GM12801 (cell line): Measurements from ENCODE around the gene TIMM10B.

Source experiments
- TF ChIP-seq, protein P1 (sequence below): IDR thresholded peaks from one replicate; pipeline ENCODE4 v1.5.1; 2011; ENCODE audit warnings: control low read depth; ENCODE audit not compliant: insufficient read length; ENCODE audit errors: extremely low read depth

TIMM10B gene

DNA sequence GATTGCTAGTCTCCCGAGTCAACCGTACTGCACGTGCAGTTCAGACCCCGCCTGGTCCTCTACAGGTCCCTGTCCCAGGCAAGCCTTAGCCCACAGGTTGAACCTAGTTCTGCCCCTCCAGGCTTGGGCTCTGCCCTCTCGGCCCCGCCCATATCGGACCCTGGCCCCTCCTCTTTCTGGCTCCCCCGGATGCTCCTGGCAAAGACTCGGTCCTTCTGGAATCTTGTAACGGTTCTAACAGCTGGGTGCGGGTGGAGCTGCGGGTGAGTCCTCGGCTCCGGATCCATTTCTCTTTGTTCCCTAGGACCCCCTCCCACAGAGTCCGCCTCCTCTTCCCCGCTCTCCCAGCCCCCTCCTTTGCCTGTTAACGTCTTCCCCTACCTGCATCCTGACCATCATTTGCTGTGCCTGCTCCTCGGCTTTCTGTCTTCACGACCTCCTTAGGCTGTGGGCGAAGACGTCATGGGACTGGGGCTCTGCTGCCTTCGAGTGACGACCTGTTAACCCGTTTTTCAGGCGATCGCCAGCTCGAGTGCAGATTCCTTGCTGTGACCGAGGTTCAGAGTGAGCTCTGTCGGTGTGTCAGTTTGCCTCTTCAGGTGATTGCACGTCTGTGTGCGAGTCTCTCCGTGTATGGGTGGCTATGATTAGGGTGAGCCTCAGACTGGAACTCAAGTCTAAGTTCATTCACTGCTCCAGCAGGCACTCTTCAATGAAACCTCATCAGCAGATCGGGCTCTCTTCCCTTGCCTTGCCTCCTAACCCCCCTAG is 16.0 kb downstream of the TIMM10B start, which contains the start of gene DNHD1:
DNHD1 (plus strand) TSS at position 212 of the 771 bp plus-strand sequence. CDS start 936 bp downstream, outside the sequence.
- TF ChIP-seq, protein P1, sequence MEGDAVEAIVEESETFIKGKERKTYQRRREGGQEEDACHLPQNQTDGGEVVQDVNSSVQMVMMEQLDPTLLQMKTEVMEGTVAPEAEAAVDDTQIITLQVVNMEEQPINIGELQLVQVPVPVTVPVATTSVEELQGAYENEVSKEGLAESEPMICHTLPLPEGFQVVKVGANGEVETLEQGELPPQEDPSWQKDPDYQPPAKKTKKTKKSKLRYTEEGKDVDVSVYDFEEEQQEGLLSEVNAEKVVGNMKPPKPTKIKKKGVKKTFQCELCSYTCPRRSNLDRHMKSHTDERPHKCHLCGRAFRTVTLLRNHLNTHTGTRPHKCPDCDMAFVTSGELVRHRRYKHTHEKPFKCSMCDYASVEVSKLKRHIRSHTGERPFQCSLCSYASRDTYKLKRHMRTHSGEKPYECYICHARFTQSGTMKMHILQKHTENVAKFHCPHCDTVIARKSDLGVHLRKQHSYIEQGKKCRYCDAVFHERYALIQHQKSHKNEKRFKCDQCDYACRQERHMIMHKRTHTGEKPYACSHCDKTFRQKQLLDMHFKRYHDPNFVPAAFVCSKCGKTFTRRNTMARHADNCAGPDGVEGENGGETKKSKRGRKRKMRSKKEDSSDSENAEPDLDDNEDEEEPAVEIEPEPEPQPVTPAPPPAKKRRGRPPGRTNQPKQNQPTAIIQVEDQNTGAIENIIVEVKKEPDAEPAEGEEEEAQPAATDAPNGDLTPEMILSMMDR = no peak

DNA sequence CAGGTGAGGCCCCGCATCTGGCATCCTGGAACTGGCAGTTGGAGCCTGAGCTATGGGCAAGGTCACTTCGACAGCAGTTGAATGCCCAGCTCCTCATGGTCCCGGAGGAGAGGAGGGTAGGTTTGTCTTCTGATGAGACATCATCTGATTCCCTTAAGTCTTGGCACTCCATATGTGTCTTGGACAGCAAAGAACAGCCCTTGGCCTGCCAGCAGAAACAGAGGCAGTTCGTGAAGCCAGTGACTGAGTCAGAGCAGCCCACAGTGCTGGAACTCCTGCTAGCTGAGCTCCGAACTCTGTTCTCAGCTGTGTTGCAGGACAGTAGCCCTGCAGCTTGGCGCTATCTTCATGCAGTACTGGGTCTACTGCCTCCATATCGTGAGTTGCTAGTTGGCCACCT is 16.8 kb downstream of the TIMM10B start:
- TF ChIP-seq, protein P1 = no peak

DNA sequence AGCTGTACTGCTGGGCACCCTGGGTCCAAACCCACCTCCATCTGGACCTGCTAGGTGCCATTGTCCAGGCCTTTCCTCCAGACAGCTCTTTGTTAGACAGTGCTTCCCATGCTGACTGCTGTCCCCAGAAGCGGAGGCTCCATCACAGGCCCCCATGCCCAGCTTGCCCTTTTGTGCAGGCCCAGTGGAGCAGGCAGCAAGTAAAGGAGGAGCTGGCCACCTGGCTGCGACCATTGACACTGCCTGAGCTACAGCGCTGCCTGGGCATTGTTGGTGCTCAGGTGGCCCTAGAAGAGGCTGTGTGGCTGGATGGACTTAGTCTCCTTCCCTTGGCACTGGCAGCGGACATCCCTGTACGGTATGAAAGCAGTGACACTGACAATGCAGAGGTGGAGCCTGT is 17.2 kb downstream of the TIMM10B start:
- TF ChIP-seq, protein P1 = no peak

DNA sequence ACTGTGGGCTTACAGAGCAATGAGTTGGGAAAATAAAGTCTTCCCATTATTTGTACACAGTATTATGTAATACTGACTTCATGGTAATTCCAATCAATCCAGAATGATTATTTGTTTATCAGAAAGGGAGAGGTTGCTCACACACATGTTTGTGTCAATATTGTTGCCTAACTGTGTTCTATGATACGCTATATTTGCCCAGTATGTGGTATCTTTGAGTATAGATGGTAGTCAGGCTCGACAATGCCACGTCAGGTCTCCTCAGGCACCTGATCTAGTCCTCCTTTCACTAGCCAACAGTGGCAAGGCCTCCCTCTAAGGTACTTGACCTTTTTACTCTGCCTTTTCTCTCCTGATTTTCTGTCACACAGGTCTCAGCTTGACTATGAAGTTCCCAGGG is 21.1 kb downstream of the TIMM10B start:
- TF ChIP-seq, protein P1 = no peak

DNA sequence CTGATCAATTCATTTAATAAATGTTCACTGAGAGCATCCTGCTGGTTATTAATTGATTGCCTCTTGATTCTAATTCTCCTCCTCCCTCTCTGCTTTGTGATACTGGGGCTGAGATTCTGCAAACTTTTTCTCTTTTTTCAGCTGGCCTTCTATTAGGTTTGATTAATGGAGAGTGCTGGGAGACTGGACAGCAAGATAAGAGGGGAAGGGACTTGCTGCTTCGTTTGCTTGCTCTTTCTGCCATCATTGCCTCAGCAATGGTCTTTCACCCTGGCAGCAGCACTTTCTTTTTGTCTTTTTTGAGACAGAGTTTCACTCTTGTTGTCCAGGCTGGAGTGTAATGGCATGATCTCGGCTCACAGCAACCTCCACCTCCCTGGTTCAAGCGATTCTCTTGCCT is 22.9 kb downstream of the TIMM10B start:
- TF ChIP-seq, protein P1 = no peak

DNA sequence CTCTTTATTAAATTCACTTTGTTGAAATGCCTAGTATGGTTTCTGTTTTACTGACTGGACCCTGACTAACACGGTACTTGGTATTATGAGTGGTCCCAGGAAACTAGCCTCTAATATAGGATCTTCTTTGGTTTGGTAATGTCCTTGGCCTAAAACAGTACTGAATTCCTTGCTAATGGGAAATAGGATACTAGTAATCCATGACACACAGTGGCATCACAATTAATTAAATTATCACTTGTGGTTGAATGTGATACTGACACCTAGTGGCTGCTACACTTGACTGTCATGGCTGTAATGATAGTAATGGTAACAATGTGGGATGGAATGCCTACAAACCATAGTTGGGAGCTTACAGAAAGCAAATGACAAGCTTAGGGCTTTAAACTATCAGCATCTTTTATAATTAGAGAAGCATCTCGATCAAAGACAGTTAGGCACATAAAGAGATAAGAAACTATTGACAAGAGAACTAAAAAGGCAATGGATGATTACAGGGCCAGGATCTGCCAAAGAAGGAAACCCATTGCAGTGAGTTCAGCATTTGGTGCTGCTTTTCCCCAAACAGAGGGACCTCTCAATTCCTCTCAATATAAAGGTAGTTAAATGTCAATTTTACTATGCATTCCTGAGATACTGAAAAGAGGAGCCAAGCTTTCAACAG is 24.4 kb downstream of the TIMM10B start:
- TF ChIP-seq, protein P1 = no peak

DNA sequence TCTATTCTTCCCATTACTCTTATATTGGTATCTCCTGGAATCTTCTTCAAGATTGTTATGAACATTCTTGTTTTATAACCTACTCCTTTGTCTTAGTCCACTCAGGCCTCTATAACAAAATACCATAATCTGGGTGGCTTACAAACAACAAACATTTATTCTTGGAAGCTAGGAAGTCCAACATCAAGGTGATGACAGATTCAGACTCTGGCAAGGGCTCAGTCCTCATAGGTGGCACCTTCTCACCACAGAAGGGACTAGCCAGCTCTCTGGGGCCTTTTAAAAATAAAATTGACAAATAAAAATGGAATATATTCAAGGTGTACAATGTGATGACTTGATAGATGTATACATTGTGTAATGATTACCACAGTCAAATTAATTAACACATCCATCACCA is 35.6 kb downstream of the TIMM10B start:
- TF ChIP-seq, protein P1 = no peak
